SK-N-DZ (cell line): Measurements from ENCODE around the gene GRM8.
"Not testable (repeated sequence)": the region's sequence is repeated elsewhere in the genome, so short reads cannot be mapped to it uniquely, and the experiment has no call there.

Experiments
- DNase-seq: peaks from one replicate; pipeline ENCODE4 v3.0.0-alpha.2; 2015; ENCODE audit warnings: low spot score

GRM8 gene

DNA sequence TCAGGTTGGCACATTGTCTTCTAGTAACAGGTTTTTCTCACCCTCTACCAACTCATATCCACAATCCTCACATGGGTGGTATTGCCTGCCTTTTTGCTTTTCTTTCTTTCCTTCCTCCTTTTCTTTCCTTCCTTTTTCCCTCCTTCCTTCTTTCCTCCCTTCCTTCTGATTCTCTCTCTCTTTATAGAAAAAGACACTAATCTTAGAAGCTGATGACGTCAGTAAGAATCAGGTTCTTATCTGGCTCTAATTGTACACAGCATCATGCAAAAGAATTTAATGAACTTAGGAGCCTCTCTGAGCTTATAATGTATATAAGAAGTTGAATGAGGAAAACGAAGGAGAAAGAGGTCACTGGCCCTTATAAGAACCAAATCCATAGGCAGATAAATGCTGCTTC lies 328.3 kb downstream of the GRM8 start:
- no peak for DNase-seq

DNA sequence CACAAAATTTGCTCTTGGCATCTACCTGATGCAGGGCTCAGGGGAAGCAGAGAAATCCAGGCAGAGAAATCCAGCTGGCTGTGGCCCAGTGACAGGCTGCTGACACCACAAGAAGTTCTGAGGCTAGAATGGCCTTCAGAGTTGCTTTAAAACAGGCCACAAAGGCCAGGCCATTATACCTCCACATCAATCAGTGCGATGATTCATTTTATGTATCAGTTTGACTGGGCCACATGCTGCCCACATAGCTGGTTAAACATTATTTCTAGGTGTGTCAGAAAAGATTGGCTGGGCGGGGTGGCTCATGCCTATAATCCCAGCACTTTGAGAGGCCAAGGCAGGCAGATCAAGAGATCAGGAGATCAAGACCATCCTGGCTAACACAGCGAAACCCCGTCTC lies 341.1 kb downstream of the GRM8 start:
- DNase-seq: not testable (repeated sequence)

DNA sequence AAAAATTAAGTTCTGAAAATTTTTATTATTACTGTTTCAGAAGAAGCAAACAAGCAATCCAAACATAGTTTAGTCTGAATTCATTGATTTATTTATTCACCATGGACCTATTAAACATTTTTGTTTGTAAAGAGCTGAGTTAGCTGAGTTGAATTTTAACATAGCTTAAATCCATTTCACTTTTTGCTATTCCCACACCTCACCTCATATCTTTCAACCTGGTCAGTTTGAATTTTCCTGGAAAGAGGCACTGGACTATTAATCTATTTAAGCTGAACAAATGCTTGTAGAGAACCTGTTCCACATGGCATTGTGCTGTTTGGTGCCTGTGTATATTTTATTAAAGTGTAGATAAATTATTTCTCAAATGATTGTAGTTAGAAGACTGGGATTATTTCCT lies 344.2 kb downstream of the GRM8 start:
- not testable (repeated sequence) for DNase-seq

DNA sequence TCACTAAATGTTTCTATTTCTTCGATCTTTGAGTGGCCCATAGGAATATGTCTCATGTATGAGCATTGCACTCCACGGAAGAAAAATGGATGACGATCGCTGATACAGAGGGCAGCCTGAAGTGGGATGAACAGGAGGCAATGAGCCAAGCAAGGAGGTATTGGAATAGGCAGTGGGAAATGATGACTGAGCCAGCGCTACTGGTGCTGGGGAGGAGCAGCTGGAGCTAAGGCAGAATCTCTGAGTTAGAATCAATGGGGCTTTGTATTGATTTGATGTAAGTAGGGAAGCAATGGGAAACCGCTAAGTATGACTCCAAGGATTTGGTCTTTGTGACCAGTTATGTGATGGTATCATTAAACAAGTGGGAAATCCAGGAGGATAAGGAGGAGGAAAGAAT lies 345.1 kb downstream of the GRM8 start:
- DNase-seq: not testable (repeated sequence)

DNA sequence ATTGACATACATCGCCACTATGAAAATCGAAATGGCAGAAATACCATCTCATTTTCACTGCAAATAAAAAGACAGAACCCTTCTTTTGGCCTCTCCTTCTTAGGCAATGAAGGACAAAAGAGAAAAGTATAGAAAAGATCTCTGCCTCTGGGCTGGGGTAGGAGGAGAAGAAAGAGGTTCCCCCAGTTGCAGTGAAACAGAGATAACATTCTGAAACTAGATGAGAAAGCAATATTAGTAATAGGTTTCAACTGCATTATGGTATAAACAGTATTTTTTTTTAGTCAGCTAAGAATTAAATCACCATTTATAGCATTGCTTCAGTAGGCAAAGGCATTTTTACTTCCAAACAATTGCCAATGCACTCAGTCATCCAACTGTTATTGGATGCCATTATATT lies 347.5 kb downstream of the GRM8 start:
- not testable (repeated sequence) for DNase-seq

DNA sequence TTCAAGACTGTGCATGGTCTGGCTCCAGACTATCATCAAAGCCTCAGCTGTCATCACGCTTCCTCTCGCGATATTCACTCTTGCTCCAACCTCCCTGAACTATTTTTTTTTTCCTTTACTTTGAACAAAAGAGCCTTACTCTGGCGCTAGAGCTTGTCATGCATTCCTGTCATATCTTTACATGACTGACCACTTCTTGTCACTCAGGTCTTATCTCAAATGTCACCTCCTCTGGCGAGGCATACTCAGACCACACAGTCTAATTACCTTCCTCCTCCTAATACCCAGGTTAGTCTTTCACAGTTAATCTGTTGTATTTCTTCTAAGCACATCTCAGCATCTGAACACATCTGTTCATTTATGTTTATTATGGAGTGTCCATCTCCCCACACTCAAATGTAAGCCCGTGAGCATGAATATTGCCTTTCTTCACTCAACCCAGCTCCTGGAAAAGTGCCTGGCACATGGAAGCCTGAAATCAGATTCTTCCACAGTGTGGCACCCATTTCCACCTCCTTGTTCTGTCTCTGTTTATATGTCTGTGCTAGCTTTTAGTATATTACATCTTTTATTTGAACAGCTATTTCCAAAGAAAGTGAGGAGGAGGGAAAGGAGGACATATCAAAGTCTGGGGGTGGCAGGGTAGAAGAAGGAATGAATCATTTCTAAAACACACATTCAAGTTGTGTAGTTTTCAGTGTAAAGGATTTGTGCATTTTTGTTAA lies 351.5 kb downstream of the GRM8 start:
- DNase-seq: not testable (repeated sequence)

DNA sequence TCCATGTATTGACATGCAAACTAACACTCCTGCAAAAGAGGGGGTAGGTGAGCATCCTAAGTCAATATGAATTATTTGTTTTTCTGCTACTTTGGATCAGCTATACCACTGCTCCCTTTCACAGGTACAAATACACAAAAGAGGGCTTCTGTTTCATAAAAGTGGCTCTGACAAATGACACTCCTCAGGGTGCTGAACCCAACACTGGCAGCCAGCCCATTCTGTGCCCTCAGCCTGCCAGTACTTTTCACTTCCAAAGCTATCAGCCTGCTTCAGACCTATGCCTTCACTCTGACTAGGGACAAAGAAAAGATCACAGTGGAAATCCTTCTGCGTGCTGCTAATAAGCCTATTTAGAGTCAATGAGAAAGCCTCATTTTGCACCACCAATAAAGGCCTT lies 364.8 kb downstream of the GRM8 start:
- not testable (repeated sequence) for DNase-seq

DNA sequence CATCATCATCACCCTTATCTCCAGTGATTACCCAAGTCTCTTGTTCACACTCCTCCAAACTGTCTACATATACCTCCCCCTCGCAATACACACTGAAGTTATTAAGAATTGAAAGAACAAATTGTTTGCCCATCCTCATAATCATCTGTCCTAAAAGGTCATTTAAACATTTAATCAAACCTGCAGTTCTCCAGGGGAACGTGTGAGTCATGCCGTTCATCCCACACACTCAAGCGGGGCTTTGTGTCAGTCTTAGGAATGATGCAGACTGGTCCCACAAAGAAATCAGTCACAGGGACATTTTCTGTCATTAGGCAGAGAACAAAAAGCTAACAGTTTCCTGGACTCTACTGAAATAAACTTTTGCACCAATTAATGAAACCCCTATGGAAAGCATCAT lies 365.2 kb downstream of the GRM8 start:
- not testable (repeated sequence) for DNase-seq

DNA sequence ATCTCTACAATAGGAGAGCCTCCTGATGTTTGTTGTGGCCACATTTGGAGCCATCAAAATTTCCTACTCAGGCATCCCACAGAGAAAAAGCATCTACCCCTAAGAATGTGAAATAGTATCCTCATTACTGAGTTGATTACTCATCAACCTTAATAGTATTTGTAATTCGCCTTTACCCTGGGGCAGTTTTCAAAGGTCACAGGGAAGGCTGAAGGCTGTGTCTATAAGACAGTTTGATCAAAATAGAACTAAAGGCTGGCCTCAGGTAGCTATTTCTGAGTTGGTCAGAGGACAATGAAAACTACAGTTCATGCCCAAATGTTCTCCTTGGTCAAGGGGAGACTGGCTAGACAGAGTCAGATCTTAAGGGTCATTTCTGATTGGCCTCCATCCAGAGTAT lies 370.0 kb downstream of the GRM8 start:
- DNase-seq: not testable (repeated sequence)

DNA sequence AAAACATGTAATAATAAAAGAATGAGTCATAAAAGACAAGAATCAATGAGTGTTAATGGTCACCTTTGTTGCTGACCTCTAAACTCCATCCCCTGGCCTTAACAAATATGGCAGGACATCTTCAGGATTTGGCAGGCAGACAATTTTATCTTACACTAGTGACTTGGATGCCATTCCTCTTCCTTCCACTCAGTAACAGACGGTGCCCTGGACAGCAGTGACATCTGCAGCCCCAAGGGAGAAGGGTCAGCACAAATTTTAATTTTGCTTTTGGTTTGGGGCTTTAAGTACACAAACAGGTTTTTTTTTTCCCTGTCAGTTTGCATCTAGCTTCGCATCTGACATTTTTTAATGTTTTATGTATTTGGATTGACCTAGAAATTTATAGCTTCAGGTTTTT lies 370.8 kb downstream of the GRM8 start:
- peak; percentile 17 for DNase-seq

DNA sequence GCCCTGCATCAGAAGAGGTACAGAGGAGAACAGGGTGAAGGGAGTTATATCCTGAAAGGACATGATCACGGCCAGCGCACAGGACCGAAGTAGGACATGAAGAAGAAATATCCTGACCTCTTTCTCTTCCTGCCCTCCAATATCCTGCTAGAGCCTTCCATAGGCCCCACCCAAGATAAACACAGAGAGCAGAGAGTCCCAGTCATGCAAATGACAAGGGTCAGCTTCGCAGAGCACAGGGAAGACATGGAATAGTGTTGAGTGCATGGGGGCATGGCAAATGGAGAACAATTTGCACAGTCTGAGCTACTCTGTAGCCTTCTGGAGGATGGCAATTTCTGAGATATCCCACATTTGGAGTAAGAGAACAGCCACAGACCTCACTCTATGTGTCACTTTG lies 371.4 kb downstream of the GRM8 start:
- no peak for DNase-seq

DNA sequence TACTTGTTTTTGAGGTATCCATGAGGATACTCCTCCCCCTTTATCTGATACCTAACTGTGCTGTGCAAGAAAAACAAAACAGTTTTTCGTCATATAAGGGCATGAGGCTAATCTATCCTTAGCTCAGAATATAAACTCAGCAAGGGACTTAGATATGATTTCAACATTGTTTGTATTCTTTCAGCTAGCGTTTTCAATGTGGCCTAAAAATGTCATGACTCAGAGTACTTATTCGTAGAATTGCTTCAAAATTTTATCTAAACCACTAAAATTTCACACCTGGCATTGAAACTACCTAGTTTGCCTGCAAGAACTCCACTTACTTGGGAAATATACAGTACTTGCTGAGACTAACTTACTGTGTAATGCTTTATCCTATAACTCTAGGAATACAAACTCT lies 376.2 kb downstream of the GRM8 start:
- not testable (repeated sequence) for DNase-seq

DNA sequence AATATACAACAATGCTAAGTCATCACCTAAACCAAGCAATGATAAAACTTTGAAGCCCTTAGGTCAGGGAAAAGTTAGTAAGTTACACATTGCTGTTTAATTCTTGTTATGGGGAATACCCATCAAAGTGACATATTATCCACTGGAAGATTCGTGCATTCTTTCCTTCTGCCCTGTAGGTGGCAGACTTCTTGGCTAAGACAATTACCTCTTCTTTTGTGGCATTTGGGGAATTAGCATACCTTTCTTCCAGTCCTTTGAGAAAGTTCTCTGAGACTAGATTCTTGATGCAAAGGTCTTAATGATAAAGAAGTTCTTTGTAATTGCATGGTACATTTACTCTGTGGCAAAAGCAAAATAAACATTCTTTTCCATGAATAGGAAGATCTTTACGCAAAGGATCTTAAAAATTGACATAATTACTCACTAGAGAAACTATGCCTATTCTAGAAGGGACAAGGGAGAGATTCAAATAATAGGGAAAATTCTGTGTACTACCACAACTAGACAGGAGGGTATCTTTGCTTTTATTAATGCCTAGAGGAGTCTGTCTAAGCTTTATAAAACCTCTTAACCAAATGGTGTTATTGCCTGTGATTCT lies 395.9 kb downstream of the GRM8 start:
- DNase-seq: peak; percentile 10

DNA sequence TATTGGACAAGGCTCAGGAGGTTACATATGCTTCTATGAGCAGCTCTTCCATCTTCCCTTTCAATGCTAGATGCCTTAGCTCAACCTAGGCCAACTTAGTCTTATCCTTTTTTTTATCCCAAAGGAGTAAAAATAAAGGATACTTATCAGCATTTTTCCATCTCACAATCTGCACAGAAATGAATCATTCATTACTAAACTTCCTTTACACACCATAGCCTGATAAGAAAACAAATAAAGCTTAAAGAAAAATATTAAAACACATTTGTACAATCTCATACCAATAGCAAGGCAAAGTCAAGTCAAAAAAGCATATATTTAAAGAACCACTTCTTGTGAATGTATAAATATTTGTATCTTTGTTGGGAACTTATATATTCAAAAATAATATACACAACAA lies 407.4 kb downstream of the GRM8 start:
- DNase-seq: no peak

DNA sequence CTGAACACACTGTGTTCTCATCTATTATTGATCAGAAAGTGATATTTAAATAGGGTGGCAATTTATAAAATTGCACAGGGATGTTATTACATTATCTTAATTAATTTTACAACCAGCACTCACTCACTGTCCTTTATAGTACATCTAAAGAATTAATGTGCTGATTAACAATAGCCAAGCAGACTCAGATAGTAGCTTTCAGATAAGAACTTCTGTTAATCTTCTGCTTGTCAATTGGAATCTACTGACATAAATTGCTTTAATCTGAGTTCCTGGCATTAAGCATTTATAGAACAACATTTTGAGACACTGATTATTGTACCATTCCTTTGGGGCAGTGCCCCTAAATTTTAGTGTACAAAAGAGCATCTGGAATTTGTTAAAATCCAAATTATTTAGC lies 408.9 kb downstream of the GRM8 start:
- DNase-seq: no peak

DNA sequence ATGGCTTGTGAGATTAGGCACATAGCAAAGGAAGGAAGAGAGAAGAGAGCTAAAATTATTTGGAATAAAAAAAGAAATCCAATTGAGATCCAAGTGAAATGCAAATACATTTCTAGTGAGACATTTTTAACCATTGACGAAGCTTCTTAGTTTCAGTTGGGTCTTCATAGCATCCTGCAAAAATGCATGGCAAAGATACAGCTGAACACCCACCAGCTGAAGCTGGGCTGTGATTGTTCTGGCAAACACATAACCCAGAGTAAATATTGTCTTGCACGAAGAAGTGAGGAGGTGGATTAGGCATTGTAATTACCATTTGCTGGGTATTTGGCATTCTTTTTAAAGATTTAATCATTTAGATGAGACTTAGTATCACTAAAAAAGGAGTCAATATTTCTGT lies 409.4 kb downstream of the GRM8 start:
- no peak for DNase-seq

DNA sequence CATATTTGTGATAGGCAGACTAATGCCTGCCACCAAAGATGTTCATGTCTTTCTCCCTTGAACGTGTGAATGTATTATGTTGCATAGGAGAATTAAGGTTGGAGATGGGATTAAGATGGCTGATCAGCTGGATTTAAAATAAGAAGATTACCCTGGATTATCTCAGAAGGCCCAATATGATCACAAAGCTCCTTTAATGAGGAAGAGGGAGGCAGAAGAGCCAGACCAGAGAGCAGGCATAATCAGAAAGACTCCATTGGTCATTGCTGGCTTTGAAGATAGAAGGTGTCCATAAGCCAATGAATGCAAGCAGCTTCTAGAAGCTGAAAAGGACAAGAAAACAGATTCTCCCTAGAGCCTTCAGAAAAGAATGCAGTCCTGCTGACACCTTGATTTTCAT lies 410.3 kb downstream of the GRM8 start:
- no peak for DNase-seq

DNA sequence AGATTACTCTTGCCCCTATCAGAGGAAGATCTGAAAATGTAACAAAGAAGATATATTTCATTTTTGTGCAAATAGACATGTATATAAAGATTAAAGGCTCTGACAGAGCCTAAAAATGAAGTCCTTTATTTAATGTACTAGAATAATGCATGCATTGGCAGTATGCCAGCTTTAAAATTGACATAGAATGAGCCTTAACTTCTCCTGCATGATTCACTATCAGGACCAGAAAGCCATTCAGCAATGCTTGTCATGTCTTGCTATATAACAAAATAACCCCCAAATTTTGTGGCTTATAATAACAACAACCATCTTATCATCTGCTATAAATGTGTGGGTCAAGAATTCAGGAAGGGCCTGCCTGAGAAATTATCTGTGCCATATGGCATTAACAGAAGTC lies 411.9 kb downstream of the GRM8 start:
- peak; percentile 24 for DNase-seq

DNA sequence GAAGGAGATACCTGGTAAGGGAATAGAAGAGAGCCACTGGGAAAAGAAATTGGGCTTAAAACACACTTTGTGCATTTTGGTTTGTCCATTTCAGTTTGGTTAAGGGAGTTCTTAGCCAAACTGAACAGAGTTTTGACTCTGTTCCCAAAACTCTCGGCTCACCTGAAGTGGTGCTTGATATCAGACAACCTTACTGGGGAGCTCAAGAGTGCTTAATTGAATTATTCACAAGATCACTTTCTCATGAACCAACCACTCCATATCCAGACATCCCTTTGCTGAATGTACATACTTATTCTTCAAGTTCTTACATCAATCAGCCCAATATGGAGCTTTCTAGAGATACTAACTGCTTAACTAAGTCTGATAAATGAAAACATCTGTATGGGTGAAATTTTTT lies 413.1 kb downstream of the GRM8 start:
- DNase-seq: no peak

DNA sequence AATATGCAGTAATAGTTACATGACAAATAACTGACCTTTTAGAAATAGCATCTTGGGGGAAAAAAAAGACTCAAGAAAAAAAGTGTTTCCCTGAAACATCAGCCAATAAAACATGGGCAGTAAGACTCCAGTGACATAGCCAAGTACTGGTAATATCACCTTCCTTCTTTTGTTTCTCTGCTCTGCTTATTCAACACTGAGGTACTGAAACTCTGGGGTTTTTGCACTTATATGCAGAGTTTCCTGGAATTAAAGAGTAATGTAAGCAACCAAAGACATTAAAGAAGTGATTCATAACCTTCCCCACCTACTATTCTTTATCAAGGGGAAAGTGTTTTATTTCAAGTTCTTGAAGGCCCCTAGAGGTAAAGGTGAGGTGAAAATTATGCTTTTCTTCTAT lies 414.5 kb downstream of the GRM8 start:
- DNase-seq: no peak

DNA sequence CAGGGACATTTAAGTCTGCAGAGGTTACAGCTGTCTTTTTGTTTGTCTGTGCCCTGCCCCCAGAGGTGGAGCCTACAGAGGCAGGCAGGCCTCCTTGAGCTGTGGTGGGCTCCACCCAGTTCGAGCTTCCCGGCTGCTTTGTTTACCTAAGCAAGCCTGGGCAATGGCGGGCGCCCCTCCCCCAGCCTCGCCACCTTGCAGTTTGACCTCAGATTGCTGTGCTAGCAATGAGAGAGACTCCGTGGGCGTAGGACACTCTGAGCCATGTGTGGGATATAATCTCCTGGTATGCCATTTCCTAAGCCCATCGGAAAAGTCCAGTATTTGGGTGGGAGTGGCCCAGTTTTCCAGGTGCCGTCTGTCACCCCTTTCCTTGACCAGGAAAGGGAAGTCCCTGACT lies 421.5 kb downstream of the GRM8 start:
- not testable (repeated sequence) for DNase-seq

DNA sequence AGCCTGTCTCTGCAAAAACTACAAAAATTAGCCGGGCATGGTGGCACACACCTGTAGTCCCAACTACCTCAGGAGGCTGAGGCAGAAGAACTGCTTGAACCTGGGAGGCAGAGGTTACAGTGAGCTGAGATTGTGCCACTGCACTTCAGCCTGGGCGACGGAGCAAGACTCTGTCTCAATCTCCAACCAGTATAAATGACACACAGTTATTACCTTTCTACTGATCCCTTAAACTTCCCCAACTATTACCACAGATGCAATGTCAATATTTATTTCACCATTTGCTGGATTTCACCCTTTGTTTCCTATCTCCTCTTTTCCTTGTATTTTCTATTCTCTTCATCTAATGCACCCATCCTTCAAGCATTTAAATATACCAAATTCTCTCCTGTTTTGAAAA lies 431.8 kb downstream of the GRM8 start:
- DNase-seq: no peak

DNA sequence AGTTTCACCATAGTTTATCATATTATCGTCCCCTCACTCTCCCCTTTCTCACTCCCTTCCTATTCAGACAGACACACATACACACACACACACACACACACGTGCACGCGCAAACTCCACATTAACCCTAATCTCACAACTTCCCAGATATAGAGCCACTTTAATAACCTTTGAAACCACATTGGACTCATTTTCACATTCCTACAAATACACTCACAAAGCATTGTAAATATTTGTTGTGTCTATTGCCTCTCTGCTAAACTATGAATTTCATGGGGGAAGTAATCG lies 433.6 kb downstream of the GRM8 start:
- no peak for DNase-seq
